HCT116 (cell line): ENCODE data around the gene ZC3H12A. TPM values are rescaled to one million over a fixed set of nuclear protein-coding genes. Genes with fewer than 3 reads are reported as not detected.
"Not testable (repeated sequence)": the region's sequence is repeated elsewhere in the genome, so short reads cannot be mapped to it uniquely, and the experiment has no call there.

Experiments used
- ATAC-seq: fragments of 200-7000 bp; cut with Tn5 transposase; 2 replicates; pipeline ENCODE4 v1.9.1; 2020; ENCODE audit warnings: mild to moderate bottlenecking, moderate library complexity
- BruUV-seq: library from RNA; stranded (reverse); fragments of 400-500 nt; replicated peaks from 2 replicates; lab custom pipeline; 2021; lab: Mats Ljungman, UMichigan
- CTCF ChIA-PET: fragments of 300-600 bp; sonication (Branson Sonifier 250); formaldehyde crosslinking; loops from one replicate; lab custom pipeline; 2021; ENCODE audit warnings: antibody characterized with exemption; lab: Charles Lee
- POLR2A ChIA-PET: fragments of 300-600, 350-600 bp; sonication (Branson Sonifier 250); formaldehyde crosslinking; loops from one replicate; lab custom pipeline; 2021; ENCODE audit warnings: antibody characterized with exemption; lab: Charles Lee
- RAD21 ChIA-PET, 2 experiments: fragments of 300-600 bp; sonication (Branson Sonifier 250); formaldehyde crosslinking; loops; one replicate each; lab custom pipeline; 2023; ENCODE audit warnings: low total read pairs in 2 of 2; ENCODE audit not compliant: uncharacterized antibody in 2 of 2, unreplicated experiment in 2 of 2, low non-redundant PET in 1 of 2; lab: Charles Lee
- DNase-seq: peaks from one replicate; pipeline ENCODE4 v3.0.0-alpha.2; 2010; ENCODE audit warnings: low read depth, low spot score
- H2AFZ ChIP-seq: fragments of 200-600 bp; shearing (Covaris generic), sonication (generic); 2 replicates; pipeline ENCODE4 v1.6.1; 2017; ENCODE audit warnings: low read depth, mixed run types, mixed read lengths, antibody characterized with exemption, low read length; ENCODE audit not compliant: poor library complexity, severe bottlenecking
- H3K27ac ChIP-seq: 2 replicates; pipeline ENCODE4 v1.5.1; 2012; ENCODE audit warnings: low read depth, low read length
- H3K27me3 ChIP-seq: fragments of 200-600 bp; sonication (generic); 2 replicates; pipeline ENCODE4 v1.6.1; 2016; ENCODE audit warnings: mixed run types, low read length, mixed read lengths; ENCODE audit not compliant: insufficient read depth
- H3K36me3 ChIP-seq, 2 experiments: fragments of 200-500 bp in 1 of 2; fragments of 200-600 bp in 1 of 2; sonication (Bioruptor generic) in 1 of 2; sonication (generic) in 1 of 2; 2 replicates each; pipeline versions ENCODE4 v1.5.1 to v1.6.1; 2014 to 2016; ENCODE audit warnings: low read length in 2 of 2, inconsistent platforms in 1 of 2, mixed read lengths in 1 of 2, mixed run types in 1 of 2; ENCODE audit not compliant: insufficient read depth in 2 of 2, control insufficient read depth in 1 of 2
- H3K4me1 ChIP-seq, 2 experiments: fragments of 200-600 bp in 1 of 2; sonication (generic) in 1 of 2; 2 replicates each; pipeline versions ENCODE4 v1.5.1 to v1.6.1; 2012 to 2017; ENCODE audit warnings: low read length in 2 of 2, inconsistent platforms in 1 of 2, mild to moderate bottlenecking in 1 of 2, mixed read lengths in 1 of 2, mixed run types in 1 of 2, moderate library complexity in 1 of 2; ENCODE audit not compliant: insufficient read depth in 2 of 2, control insufficient read depth in 1 of 2
- H3K4me2 ChIP-seq: fragments of 200-600 bp; sonication (generic); 2 replicates; pipeline ENCODE4 v1.6.1; 2017; ENCODE audit warnings: mixed run types, low read length, mixed read lengths
- H3K4me3 ChIP-seq, 2 experiments: fragments of 200-600 bp in 1 of 2; sonication (generic) in 1 of 2; replicated peaks in 1 of 2; 2 replicates each; pipeline ENCODE4 v1.5.1; 2011 to 2016; ENCODE audit warnings: low read length in 2 of 2, control low read depth in 1 of 2, low read depth in 1 of 2, mild to moderate bottlenecking in 1 of 2, mixed read lengths in 1 of 2, mixed run types in 1 of 2
- H3K79me2 ChIP-seq: fragments of 200-600 bp; sonication (generic); 2 replicates; pipeline ENCODE4 v1.6.1; 2017; ENCODE audit warnings: mild to moderate bottlenecking, mixed run types, low read length, moderate library complexity, mixed read lengths; ENCODE audit not compliant: insufficient read depth
- H3K9ac ChIP-seq: fragments of 200-600 bp; sonication (generic); 2 replicates; pipeline ENCODE4 v1.6.1; 2016; ENCODE audit warnings: low read length, mixed read lengths
- H3K9me2 ChIP-seq: fragments of 200-600 bp; sonication (generic), shearing (Covaris generic); 2 replicates; pipeline ENCODE4 v1.6.1; 2017; ENCODE audit warnings: mixed run types, mild to moderate bottlenecking, moderate library complexity; ENCODE audit not compliant: insufficient read depth
- H3K9me3 ChIP-seq, 2 experiments: fragments of 200-500 bp in 1 of 2; fragments of 200-600 bp in 1 of 2; sonication (Bioruptor generic) in 1 of 2; sonication (generic) in 1 of 2; 2 replicates each; pipeline ENCODE4 v1.6.1; 2014 to 2017; ENCODE audit warnings: low read length in 2 of 2, mixed read lengths in 2 of 2, inconsistent platforms in 1 of 2, low read depth in 1 of 2, mild to moderate bottlenecking in 1 of 2, mixed run types in 1 of 2, moderate library complexity in 1 of 2; ENCODE audit not compliant: control insufficient read depth in 1 of 2, insufficient read depth in 1 of 2
- H4K20me1 ChIP-seq: fragments of 200-600 bp; sonication (generic), shearing (Covaris generic); 2 replicates; pipeline ENCODE4 v1.6.1; 2017; ENCODE audit warnings: mixed run types, mild to moderate bottlenecking, moderate library complexity; ENCODE audit not compliant: insufficient read depth
- ATF3 ChIP-seq: IDR thresholded peaks from 2 replicates; pipeline ENCODE4 v1.6.1; 2012
- CEBPB ChIP-seq: IDR thresholded peaks from 2 replicates; pipeline ENCODE4 v1.6.1; 2012; ENCODE audit warnings: low read depth
- EGR1 ChIP-seq: IDR thresholded peaks from 2 replicates; pipeline ENCODE4 v1.6.1; 2012; ENCODE audit warnings: low read depth
- EZH2phosphoT487 ChIP-seq: fragments of 200-600 bp; IDR thresholded peaks from 2 replicates; pipeline ENCODE4 v1.6.1; 2018; ENCODE audit warnings: antibody characterized with exemption, borderline replicate concordance
- FOSL1 ChIP-seq: IDR thresholded peaks from 2 replicates; pipeline ENCODE4 v1.6.1; 2012; ENCODE audit warnings: low read depth
- JUND ChIP-seq: IDR thresholded peaks from 2 replicates; pipeline ENCODE4 v1.6.1; 2012
- POLR2AphosphoS5 ChIP-seq: IDR thresholded peaks from 2 replicates; pipeline ENCODE4 v1.6.1; 2011; ENCODE audit warnings: mild to moderate bottlenecking, low read depth, low read length, moderate library complexity
- SRF ChIP-seq: IDR thresholded peaks from 2 replicates; pipeline ENCODE4 v1.6.1; 2012; ENCODE audit warnings: low read depth
- TCF7L2 ChIP-seq: IDR thresholded peaks from 2 replicates; pipeline ENCODE4 v1.7.0; 2011; ENCODE audit warnings: borderline replicate concordance, inconsistent platforms; ENCODE audit not compliant: insufficient read depth, insufficient read length; ENCODE audit errors: extremely low read depth
- ZFX ChIP-seq: fragments of 450-650 bp; IDR thresholded peaks from 2 replicates; pipeline ENCODE4 v1.6.1; 2017
- intact Hi-C: fragments of 100-400 bp; cut with micrococcal nuclease; formaldehyde crosslinking; loops from 2 replicates; pipeline ENCODE4 v1.10.0; 2022
- total RNA-seq: library from RNA; stranded (reverse); gene quantifications from one replicate; pipeline ENCODE4 v1.2.1, GENCODE V29; 2021; ENCODE audit not compliant: unreplicated experiment

Gene ZC3H12A
- total RNA-seq, 1 experiment from 2014 or later: 10.6 TPM

- ATAC-seq: no peak
- H3K9me2 ChIP-seq: no peaks in the 10 kb centered on the region
- H3K4me3 ChIP-seq: no peak overlapping the region
- BruUV-seq: no TSS peak
- peaks cover 0 to 9% of the 10 kb centered on the region in 2 experiments; a peak in 1 of 4 replicates for H3K4me1 ChIP-seq
- H3K36me3 ChIP-seq: peaks cover 14 to 18% of the 10 kb centered on the region in 2 experiments; a peak in 2 of 4 replicates
- intact Hi-C loops: no loop called here
- no peak overlapping the region for H3K27ac ChIP-seq
- no peak overlapping the region for H3K4me2 ChIP-seq
- no peaks in the 10 kb centered on the region for H3K79me2 ChIP-seq
- H3K9ac ChIP-seq: no peak overlapping the region
- ChIA-PET RAD21 (no interaction called here), POLR2A (no interaction called here), CTCF (interaction anchor here (1.7 kb wide), 1 partner anchor 12 kb away, joined by 8 read pairs; the partner anchor contains the start of gene MEAF6)
- no peaks in the 10 kb centered on the region for H3K27me3 ChIP-seq
- no peak overlapping the region for H2AFZ ChIP-seq
- no peak for DNase-seq
- no peaks in the 10 kb centered on the region; the same call in 1 of the 2 replicates for H4K20me1 ChIP-seq
- TF ChIP-seq EGR1: no peak
- TF ChIP-seq EZH2phosphoT487: no peak
- no peak for TF ChIP-seq POLR2AphosphoS5
- no peak for TF ChIP-seq SRF
- no peak for TF ChIP-seq JUND
- no peak for TF ChIP-seq FOSL1
- TF ChIP-seq ZFX: no peak
- TF ChIP-seq TCF7L2: no peak
- no peak for TF ChIP-seq ATF3
- TF ChIP-seq CEBPB: no peak
- no peaks in the 10 kb centered on the region for H3K9me3 ChIP-seq
Observed at GRCh38 chr1:37502104-37502503, 27.7 kb downstream of the ZC3H12A start.

DNA sequence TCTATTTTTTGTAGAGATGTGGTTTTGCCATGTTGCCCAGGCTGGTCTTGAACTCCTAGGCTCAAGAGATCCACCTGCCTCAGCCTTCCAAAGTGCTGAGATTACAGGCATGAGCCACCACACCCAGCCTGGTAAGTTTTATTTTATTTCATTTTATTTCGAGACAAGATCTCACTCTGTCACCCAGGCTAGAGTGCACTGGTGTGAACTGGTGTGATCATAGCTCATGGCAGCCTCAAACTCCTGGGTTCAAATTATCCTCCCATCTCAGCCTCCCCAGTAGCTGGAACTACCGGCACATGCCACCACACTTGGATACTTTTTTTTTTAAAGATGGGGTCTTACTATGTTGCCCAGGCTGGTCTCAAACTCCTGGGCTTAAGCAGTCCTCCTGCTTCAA, 28.4 kb downstream of the ZC3H12A start:
- intact Hi-C loops, H2AFZ ChIP-seq, H3K27me3 ChIP-seq, H3K4me1 ChIP-seq, H4K20me1 ChIP-seq, BruUV-seq, POLR2A ChIA-PET, DNase-seq, H3K4me3 ChIP-seq, H3K9ac ChIP-seq, H3K27ac ChIP-seq, H3K4me2 ChIP-seq, H3K79me2 ChIP-seq, H3K9me3 ChIP-seq, H3K9me2 ChIP-seq, ATAC-seq: not testable (repeated sequence)
- H3K36me3 ChIP-seq: peaks cover 14 to 19% of the 10 kb centered on the region in 2 experiments; a peak in 3 of 4 replicates
- ChIA-PET CTCF (interaction anchor here (1.6 to 1.7 kb wide), 2 partner anchors 11 to 15 kb away, joined by 5 to 8 read pairs; partner anchors contain the start of gene MEAF6), RAD21 (interaction anchor here in 1 of 2 experiments (0.7 kb wide), 1 partner anchor 44 kb away, joined by 5 read pairs; no protein-coding TSS in a partner anchor)
